Loucy (cell line): ENCODE data around the gene RGS11.

Source experiments
- H2AFZ ChIP-seq: fragments of 200-600 bp; sonication (generic); 2 replicates; pipeline ENCODE4 v1.6.0; 2016; ENCODE audit warnings: antibody characterized with exemption, mild to moderate bottlenecking, low read length, moderate library complexity
- H3F3A ChIP-seq: fragments of 200-600 bp; 2 replicates; pipeline ENCODE4 v1.6.0; 2016; ENCODE audit warnings: antibody characterized with exemption, low read depth, mild to moderate bottlenecking
- H3K27me3 ChIP-seq: fragments of 200-600 bp; sonication (generic); 2 replicates; pipeline ENCODE4 v1.6.1; 2014; ENCODE audit warnings: low read length, mild to moderate bottlenecking; ENCODE audit not compliant: insufficient read depth, poor library complexity, severe bottlenecking
- H3K36me3 ChIP-seq: fragments of 200-600 bp; sonication (generic); 2 replicates; pipeline ENCODE4 v1.6.1; 2016; ENCODE audit warnings: low read length; ENCODE audit not compliant: insufficient read depth
- H3K4me1 ChIP-seq: fragments of 200-600 bp; sonication (generic); 2 replicates; pipeline ENCODE4 v1.5.1; 2014; ENCODE audit warnings: low read length, mild to moderate bottlenecking; ENCODE audit not compliant: insufficient read depth, poor library complexity, severe bottlenecking
- H3K4me2 ChIP-seq: fragments of 200-600 bp; sonication (generic); 2 replicates; pipeline ENCODE4 v1.6.0; 2014; ENCODE audit warnings: antibody characterized with exemption, low read length, low read depth, mild to moderate bottlenecking; ENCODE audit not compliant: poor library complexity, severe bottlenecking
- H3K4me3 ChIP-seq: fragments of 200-600 bp; sonication (generic); 2 replicates; pipeline ENCODE4 v1.5.1; 2014; ENCODE audit warnings: low read length, mild to moderate bottlenecking, mixed read lengths; ENCODE audit not compliant: poor library complexity, severe bottlenecking
- H3K79me2 ChIP-seq: fragments of 200-600 bp; sonication (generic); 2 replicates; pipeline ENCODE4 v1.6.1; 2014; ENCODE audit warnings: low read length; ENCODE audit not compliant: insufficient read depth
- H3K9ac ChIP-seq: fragments of 200-600 bp; sonication (generic); 2 replicates; pipeline ENCODE4 v1.6.0; 2014; ENCODE audit warnings: mild to moderate bottlenecking, low read depth, low read length, moderate library complexity; ENCODE audit not compliant: poor library complexity, severe bottlenecking
- H3K9me2 ChIP-seq: fragments of 200-600 bp; sonication (generic); replicated peaks from 2 replicates; pipeline ENCODE4 v1.6.1; 2016; ENCODE audit warnings: low read depth, low read length, mixed read lengths
- H3K9me3 ChIP-seq: fragments of 200-600 bp; sonication (generic); 2 replicates; pipeline ENCODE4 v1.6.1; 2014; ENCODE audit warnings: mild to moderate bottlenecking, antibody characterized with exemption, low read length, low read depth; ENCODE audit not compliant: insufficient read depth
- H4K20me1 ChIP-seq: fragments of 200-600 bp; sonication (generic); 2 replicates; pipeline ENCODE4 v1.6.0; 2014; ENCODE audit warnings: antibody characterized with exemption, low read length, mild to moderate bottlenecking; ENCODE audit not compliant: insufficient read depth, poor library complexity, severe bottlenecking
- CTCF ChIP-seq: fragments of 200-600 bp; sonication (generic); conservative IDR thresholded peaks from 2 replicates; pipeline ENCODE4 v1.5.1; 2014; ENCODE audit warnings: mild to moderate bottlenecking, antibody characterized with exemption, low read length
- EZH2phosphoT487 ChIP-seq: fragments of 200-600 bp; IDR thresholded peaks from 2 replicates; pipeline ENCODE4 v1.6.1; 2018; ENCODE audit warnings: antibody characterized with exemption, mild to moderate bottlenecking, moderate library complexity, borderline replicate concordance

RGS11 gene

GRCh38 chr16:305916-306626 lies 30.3 kb upstream of the RGS11 start:
- no peaks in the 10 kb centered on the region for H3K9me2 ChIP-seq
- H3K9me3 ChIP-seq = no peaks in the 10 kb centered on the region
- H3K4me1 ChIP-seq = peaks cover 13% of the 10 kb centered on the region
- H3K4me2 ChIP-seq = no peak overlapping the region
- no peak overlapping the region for H3K4me3 ChIP-seq
- no peak overlapping the region for H3K9ac ChIP-seq
- no peaks in the 10 kb centered on the region; the same call in 1 of the 2 replicates for H3K36me3 ChIP-seq
- H3F3A ChIP-seq = no peaks in the 10 kb centered on the region
- no peaks in the 10 kb centered on the region for H4K20me1 ChIP-seq
- H3K79me2 ChIP-seq = no peaks in the 10 kb centered on the region
- H3K27me3 ChIP-seq = no peaks in the 10 kb centered on the region
- TF ChIP-seq CTCF (no peak), EZH2phosphoT487 (no peak)
- H2AFZ ChIP-seq = no peak overlapping the region

- Histone ChIP-seq H3K9me2 (no peaks in the 10 kb centered on the region), H4K20me1 (no peaks in the 10 kb centered on the region), H3K9ac (no peak overlapping the region), H2AFZ (no peak overlapping the region), H3K4me2 (no peak overlapping the region), H3K9me3 (no peaks in the 10 kb centered on the region), H3K36me3 (no peaks in the 10 kb centered on the region; the same call in 1 of the 2 replicates), H3K79me2 (no peaks in the 10 kb centered on the region), H3K4me3 (no peak overlapping the region), H3K4me1 (peaks cover 10% of the 10 kb centered on the region), H3F3A (no peaks in the 10 kb centered on the region), H3K27me3 (no peaks in the 10 kb centered on the region)
- peak; percentile 20 for TF ChIP-seq CTCF
- TF ChIP-seq EZH2phosphoT487 = no peak
Measured at GRCh38 chr16:303760-304505, 28.2 kb upstream of the RGS11 start.

- Histone ChIP-seq H3K4me2 (no peak overlapping the region), H3K9me2 (no peaks in the 10 kb centered on the region), H2AFZ (no peak overlapping the region), H3K79me2 (no peaks in the 10 kb centered on the region), H3K4me1 (no peaks in the 10 kb centered on the region), H3K36me3 (no peaks in the 10 kb centered on the region; the same call in 1 of the 2 replicates), H4K20me1 (no peaks in the 10 kb centered on the region), H3K27me3 (no peaks in the 10 kb centered on the region), H3F3A (no peaks in the 10 kb centered on the region), H3K9me3 (no peaks in the 10 kb centered on the region), H3K9ac (no peak overlapping the region), H3K4me3 (no peak overlapping the region)
- no peak for TF ChIP-seq CTCF
- no peak for TF ChIP-seq EZH2phosphoT487
Measured at GRCh38 chr16:301950-302349, 26.2 kb upstream of the RGS11 start.
